Smooth muscle cell (in vitro differentiated cells): ENCODE measurements around the gene ARRDC2. TPM values are rescaled to one million over a fixed set of nuclear protein-coding genes. Genes with fewer than 3 reads are reported as not detected.
A peak's percentile ranks its signal among the peaks of the same experiment; 100 is the strongest.

Experiments used
- DNase-seq: peaks from one replicate; lab custom pipeline; 2025; ENCODE audit not compliant: unreplicated experiment; lab: John Stamatoyannopoulos, UW
- H2AFZ ChIP-seq: fragments of 200-600 bp; sonication (generic); 2 replicates; pipeline ENCODE4 v1.6.0; 2016; ENCODE audit warnings: antibody characterized with exemption, low read depth, mild to moderate bottlenecking
- H3F3A ChIP-seq: fragments of 200-600 bp; sonication (generic); 2 replicates; pipeline ENCODE4 v1.6.0; 2017; ENCODE audit warnings: antibody characterized with exemption, low read depth
- H3K27ac ChIP-seq: fragments of 200-600 bp; sonication (generic); 2 replicates; pipeline ENCODE4 v1.5.1; 2016; ENCODE audit warnings: low read depth, mild to moderate bottlenecking
- H3K27me3 ChIP-seq: fragments of 200-600 bp; sonication (generic); 2 replicates; pipeline ENCODE4 v1.6.1; 2016; ENCODE audit warnings: low read depth, mild to moderate bottlenecking
- H3K36me3 ChIP-seq: fragments of 200-600 bp; sonication (generic); 2 replicates; pipeline ENCODE4 v1.5.1; 2016; ENCODE audit warnings: low read depth
- H3K4me1 ChIP-seq: fragments of 200-600 bp; sonication (generic); 2 replicates; pipeline ENCODE4 v1.5.1; 2016; ENCODE audit warnings: low read depth
- H3K4me2 ChIP-seq: fragments of 200-600 bp; sonication (generic); 2 replicates; pipeline ENCODE4 v1.6.0; 2016; ENCODE audit warnings: mild to moderate bottlenecking
- H3K4me3 ChIP-seq: fragments of 200-600 bp; sonication (generic); 2 replicates; pipeline ENCODE4 v1.5.1; 2016; ENCODE audit warnings: mild to moderate bottlenecking
- H3K79me2 ChIP-seq: fragments of 200-600 bp; sonication (generic); 2 replicates; pipeline ENCODE4 v1.6.0; 2016; ENCODE audit warnings: low read depth, mild to moderate bottlenecking
- H3K9ac ChIP-seq: fragments of 200-600 bp; sonication (generic); 2 replicates; pipeline ENCODE4 v1.6.0; 2016; ENCODE audit warnings: low read depth
- H3K9me3 ChIP-seq: fragments of 200-600 bp; sonication (generic); replicated peaks from 2 replicates; pipeline ENCODE4 v1.5.1; 2016; ENCODE audit warnings: low read depth
- H4K20me1 ChIP-seq: fragments of 200-600 bp; sonication (generic); 2 replicates; pipeline ENCODE4 v1.6.0; 2016; ENCODE audit warnings: low read depth
- CTCF ChIP-seq: fragments of 200-600 bp; sonication (generic); IDR thresholded peaks from 2 replicates; pipeline ENCODE4 v1.5.1; 2017; ENCODE audit warnings: borderline replicate concordance, mild to moderate bottlenecking, antibody characterized with exemption; ENCODE audit not compliant: insufficient read depth, poor library complexity, severe bottlenecking
- WGBS: methylation state at CpG from one replicate; pipeline ENCODE4 v1.1.7; 2016; ENCODE audit warnings: low lambda C conversion rate; 5-methylcytosine and 5-hydroxymethylcytosine counted together
- polyA plus RNA-seq: library from polyadenylated mRNA; unstranded; fragments of >200 nt; fragmentation: Nextera tagmentation; extraction: Ambion mirVana; gene quantifications from 2 replicates; pipeline ENCODE4 v1.2.1, GENCODE V29; 2016
- total RNA-seq: library from RNA; depleted of rRNA; stranded (reverse); fragments of >200 nt; gene quantifications from 2 replicates; pipeline ENCODE4 v1.2.3, GENCODE V29; 2014

ARRDC2 gene
- total and polyA plus RNA-seq, 2 experiments from 2014 or later: 4.3 to 4.4 TPM

GRCh38 chr19:18053576-18054219 is 45.7 kb downstream of the ARRDC2 start:
- DNase-seq: no peak

GRCh38 chr19:18055967-18056366 is 48.0 kb downstream of the ARRDC2 start:
- no peak overlapping the region for H3K9ac ChIP-seq
- H3K79me2 ChIP-seq: no peaks in the 10 kb centered on the region
- no peaks in the 10 kb centered on the region for H4K20me1 ChIP-seq
- no peak overlapping the region for H3K4me3 ChIP-seq
- no peaks in the 10 kb centered on the region for H3F3A ChIP-seq
- H3K27ac ChIP-seq: no peak overlapping the region
- no peak overlapping the region for H2AFZ ChIP-seq
- H3K27me3 ChIP-seq: no peaks in the 10 kb centered on the region
- H3K4me2 ChIP-seq: no peak overlapping the region
- TF ChIP-seq CTCF: no peak
- H3K36me3 ChIP-seq: no peaks in the 10 kb centered on the region
- no peak for DNase-seq
- 98% methylated on average over 4 of the region's 5 CpGs for WGBS
- no peaks in the 10 kb centered on the region for H3K4me1 ChIP-seq
- H3K9me3 ChIP-seq: no peaks in the 10 kb centered on the region

More at GRCh38 chr19:18053576-18054219, 45.7 kb downstream of the ARRDC2 start:
- no peak for TF ChIP-seq CTCF
- no peaks in the 10 kb centered on the region for H3F3A ChIP-seq
- no peak overlapping the region for H2AFZ ChIP-seq
- 83% methylated on average over 9 of the region's 9 CpGs for WGBS
- no peak overlapping the region for H3K9ac ChIP-seq
- no peak overlapping the region for H3K27ac ChIP-seq
- no peaks in the 10 kb centered on the region for H3K27me3 ChIP-seq
- no peaks in the 10 kb centered on the region for H3K79me2 ChIP-seq
- H3K4me2 ChIP-seq: no peak overlapping the region
- no peak overlapping the region for H3K4me3 ChIP-seq
- no peaks in the 10 kb centered on the region for H3K4me1 ChIP-seq
- no peaks in the 10 kb centered on the region for H3K36me3 ChIP-seq
- H3K9me3 ChIP-seq: no peaks in the 10 kb centered on the region
- H4K20me1 ChIP-seq: no peaks in the 10 kb centered on the region

GRCh38 chr19:18057557-18057956 is 49.6 kb downstream of the ARRDC2 start:
- no peaks in the 10 kb centered on the region for H3K4me1 ChIP-seq

More at GRCh38 chr19:18057557-18057956, 49.6 kb downstream of the ARRDC2 start:
- H3K79me2 ChIP-seq: no peaks in the 10 kb centered on the region
- H4K20me1 ChIP-seq: no peaks in the 10 kb centered on the region
- no peak overlapping the region for H3K27ac ChIP-seq
- no peak overlapping the region for H3K4me2 ChIP-seq
- H3K4me3 ChIP-seq: no peak overlapping the region
- peak overlapping the region; percentile 81 for H2AFZ ChIP-seq
- DNase-seq: no peak
- H3K9me3 ChIP-seq: no peaks in the 10 kb centered on the region
- H3K27me3 ChIP-seq: no peaks in the 10 kb centered on the region
- no peak overlapping the region for H3K9ac ChIP-seq
- WGBS: 92% methylated on average over 6 of the region's 6 CpGs
- no peak for TF ChIP-seq CTCF
- no peaks in the 10 kb centered on the region for H3K36me3 ChIP-seq
- H3F3A ChIP-seq: no peaks in the 10 kb centered on the region
